ENCODE results near the gene CGREF1. TPM values are rescaled to one million over a fixed set of nuclear protein-coding genes. Genes with fewer than 3 reads are reported as not detected.

The CGREF1 gene, protein sequence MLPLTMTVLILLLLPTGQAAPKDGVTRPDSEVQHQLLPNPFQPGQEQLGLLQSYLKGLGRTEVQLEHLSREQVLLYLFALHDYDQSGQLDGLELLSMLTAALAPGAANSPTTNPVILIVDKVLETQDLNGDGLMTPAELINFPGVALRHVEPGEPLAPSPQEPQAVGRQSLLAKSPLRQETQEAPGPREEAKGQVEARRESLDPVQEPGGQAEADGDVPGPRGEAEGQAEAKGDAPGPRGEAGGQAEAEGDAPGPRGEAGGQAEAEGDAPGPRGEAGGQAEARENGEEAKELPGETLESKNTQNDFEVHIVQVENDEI
- total RNA-seq, result 1 to 10 TPM; 1.3 to 9.3 (median 5.5) TPM

DNA sequence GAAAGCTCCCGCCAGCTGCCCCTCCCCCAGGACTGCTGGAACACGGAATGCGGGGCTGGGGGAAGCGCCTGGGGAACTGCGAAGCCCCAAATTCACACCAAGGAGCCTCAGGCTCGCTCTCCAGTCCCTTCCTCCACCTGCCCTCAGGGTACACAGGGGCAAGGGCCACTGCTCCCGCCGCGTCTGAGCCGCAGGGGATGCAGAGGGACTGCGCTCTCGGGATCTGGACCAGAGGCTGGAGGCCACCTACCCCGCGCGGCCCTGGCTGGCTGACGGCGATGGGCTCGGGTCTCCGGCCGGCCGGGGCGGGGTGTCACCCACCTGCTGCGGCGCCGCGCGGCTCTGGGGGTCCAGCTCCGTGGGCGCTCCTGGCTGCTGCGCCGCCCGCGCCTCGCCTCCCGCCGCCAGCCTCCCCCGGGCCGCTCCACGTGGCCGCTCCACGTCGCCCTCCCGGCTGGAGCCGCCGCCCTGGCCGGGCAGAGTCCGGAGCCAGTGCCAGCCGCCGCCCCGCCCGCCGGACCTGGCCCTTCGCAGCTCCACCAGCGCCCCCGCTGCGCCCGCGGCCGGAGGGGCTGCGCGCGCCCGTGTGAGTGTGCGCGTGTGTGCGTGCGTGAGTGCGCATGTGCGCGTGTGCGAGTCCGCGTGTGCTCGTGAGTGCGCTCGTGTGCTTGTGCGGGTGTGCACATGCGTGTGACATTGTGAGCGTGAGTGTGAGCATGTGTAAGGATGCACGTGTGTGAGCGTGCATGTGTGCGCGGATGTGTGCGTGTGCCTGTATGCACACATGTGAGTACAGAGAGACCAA, at the start of gene CGREF1:
Gene CGREF1, minus strand, starts transcription at position 604 of the 805 bp plus-strand sequence. CDS start 14,762 bp downstream, outside the sequence.
- DNase-seq (ENCODE audit: low spot score) (no peak), ATAC-seq (ENCODE audit: low FRiP score) (peak; percentile 62)
- TF ChIP-seq, protein P1, sequence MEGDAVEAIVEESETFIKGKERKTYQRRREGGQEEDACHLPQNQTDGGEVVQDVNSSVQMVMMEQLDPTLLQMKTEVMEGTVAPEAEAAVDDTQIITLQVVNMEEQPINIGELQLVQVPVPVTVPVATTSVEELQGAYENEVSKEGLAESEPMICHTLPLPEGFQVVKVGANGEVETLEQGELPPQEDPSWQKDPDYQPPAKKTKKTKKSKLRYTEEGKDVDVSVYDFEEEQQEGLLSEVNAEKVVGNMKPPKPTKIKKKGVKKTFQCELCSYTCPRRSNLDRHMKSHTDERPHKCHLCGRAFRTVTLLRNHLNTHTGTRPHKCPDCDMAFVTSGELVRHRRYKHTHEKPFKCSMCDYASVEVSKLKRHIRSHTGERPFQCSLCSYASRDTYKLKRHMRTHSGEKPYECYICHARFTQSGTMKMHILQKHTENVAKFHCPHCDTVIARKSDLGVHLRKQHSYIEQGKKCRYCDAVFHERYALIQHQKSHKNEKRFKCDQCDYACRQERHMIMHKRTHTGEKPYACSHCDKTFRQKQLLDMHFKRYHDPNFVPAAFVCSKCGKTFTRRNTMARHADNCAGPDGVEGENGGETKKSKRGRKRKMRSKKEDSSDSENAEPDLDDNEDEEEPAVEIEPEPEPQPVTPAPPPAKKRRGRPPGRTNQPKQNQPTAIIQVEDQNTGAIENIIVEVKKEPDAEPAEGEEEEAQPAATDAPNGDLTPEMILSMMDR (IDR thresholded peaks at IDR 0.05), result no peak

DNA sequence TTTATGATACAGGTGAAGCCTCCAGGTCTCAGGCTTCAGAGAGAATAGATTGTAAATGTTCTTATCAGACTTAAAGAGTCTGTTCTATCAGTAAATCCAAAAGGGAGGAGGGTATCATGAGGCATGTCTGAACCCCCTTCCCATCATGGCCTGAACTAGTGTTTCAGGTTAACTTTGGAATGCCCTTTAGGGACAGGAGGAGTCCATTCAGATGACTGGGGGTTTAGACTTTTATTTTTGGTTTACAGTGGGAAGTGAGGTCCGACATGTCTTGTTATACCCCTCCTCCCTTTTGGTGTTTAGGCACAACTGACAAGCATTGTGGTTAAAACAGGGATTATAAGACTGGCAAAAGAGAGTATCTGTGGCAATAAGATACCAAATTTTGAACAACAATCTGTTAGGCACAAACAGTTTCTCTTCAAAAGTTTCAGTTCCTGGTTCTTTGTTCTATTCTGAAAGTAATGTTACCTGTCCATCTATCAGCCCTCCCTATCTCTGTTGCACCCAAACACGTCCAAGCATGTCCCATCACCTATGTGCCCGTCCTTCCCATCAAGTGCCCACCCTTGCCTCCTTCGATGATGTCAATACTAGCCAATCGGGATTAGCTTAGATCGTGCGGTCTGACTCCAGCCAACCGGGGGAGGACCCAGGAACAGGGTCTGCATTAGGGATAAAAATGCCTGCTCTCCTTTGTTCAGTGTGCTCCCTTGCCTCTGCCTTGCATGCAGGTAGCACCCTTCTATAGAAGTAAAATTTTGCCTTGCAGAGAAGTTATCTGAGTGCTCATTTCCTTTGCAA, 46.2 kb upstream of the CGREF1 start:
- DNase-seq (ENCODE audit: low spot score), result no peak
- TF ChIP-seq, protein P1 (IDR thresholded peaks at IDR 0.05), result no peak

DNA sequence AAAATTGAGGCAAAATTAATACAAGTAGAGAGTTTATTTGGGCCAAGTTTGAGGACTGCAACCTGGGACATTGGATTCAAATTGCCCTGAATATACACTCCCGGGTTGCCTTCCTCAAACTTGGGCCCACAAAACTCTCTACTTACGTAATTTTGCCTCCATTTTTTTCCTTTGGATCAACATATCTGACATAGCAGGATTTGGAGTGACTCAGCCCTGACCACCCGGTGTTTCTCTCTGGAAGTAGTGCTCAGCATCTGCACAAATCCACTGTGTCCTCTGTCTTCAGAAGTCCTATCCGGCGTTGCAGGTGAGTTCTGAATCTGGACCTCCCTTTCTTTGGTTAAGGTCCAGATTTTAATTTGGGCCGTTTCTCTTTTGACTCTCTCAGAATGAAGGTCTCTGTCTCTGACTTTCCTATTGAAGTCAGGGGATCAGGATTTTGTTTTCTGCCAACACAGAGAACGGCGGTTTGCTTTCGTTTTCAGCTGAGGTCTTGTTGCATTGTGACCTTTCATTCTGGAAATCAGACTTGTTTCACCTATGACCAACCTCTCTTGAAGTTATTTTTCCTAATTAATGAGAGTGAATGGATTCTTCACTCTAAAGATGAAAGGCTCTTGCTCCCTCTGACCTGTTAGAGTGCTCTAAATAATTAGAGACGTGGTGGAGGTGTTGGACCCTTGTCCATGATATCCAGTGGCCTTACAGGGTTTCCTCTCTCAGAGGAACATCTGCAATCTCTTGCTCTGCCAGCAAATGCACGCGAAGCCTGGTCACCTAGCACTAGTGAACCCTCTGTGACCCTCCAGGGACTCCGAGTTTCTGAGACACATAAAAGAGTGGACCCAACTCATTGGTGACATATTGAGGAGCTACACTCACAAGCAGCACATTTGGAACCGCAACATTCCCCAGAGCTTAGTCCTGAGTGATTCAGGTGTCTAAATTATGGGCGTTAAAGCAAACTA, 43.5 kb upstream of the CGREF1 start:
- TF ChIP-seq, protein P1 (IDR thresholded peaks at IDR 0.05), result no peak
- ATAC-seq (ENCODE audit: low FRiP score), result no peak
- DNase-seq (ENCODE audit: low spot score), result no peak

More for the DNA sequence above, 46.2 kb upstream of the CGREF1 start:
- ATAC-seq (ENCODE audit: low FRiP score), result no peak

DNA sequence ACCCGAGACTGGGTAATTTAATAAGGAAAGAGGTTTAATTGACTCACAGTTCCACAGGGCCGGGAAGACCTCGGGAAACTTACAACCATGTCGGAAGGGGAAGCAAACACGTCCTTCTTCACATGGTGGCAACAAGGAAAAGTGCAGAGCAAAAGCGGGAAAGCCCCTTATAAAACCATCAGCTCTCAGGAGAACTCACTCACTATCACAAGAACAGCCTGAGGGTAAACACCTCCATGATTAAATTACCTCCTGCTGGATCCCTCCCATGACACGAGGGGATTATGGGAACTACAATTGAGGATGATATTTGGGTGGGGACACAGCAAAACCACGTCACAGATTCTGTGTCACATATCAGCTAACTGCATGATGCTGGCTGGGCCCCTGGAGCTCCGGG, 41.3 kb upstream of the CGREF1 start:
- no peak for DNase-seq (ENCODE audit: low spot score)
- TF ChIP-seq, protein P1 (IDR thresholded peaks at IDR 0.05), result no peak

DNA sequence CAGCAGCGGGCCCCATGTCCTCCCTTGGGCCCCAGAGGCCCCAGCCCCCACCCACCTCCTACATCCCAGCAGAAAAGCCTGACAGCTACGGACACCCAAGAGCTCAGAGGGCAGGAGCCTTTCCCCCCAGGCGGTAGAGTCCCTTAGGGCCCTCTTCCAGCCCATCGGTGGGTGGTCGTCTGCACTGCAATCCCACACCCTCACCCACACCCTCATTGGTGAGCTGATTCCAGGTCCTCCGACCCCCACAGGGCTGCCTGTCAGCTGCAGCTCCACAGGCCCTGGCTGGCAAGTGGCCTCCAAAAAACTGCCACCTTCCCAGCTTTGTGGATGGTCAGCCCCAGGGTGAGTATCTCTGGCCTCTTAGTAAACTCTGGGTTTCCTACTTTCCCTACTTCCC, 40.3 kb upstream of the CGREF1 start:
- TF ChIP-seq, protein P1 (IDR thresholded peaks at IDR 0.05), result no peak
- DNase-seq (ENCODE audit: low spot score) (no peak), ATAC-seq (ENCODE audit: low FRiP score) (no peak)

More for the DNA sequence above, 41.3 kb upstream of the CGREF1 start:
- no peak for ATAC-seq (ENCODE audit: low FRiP score)

DNA sequence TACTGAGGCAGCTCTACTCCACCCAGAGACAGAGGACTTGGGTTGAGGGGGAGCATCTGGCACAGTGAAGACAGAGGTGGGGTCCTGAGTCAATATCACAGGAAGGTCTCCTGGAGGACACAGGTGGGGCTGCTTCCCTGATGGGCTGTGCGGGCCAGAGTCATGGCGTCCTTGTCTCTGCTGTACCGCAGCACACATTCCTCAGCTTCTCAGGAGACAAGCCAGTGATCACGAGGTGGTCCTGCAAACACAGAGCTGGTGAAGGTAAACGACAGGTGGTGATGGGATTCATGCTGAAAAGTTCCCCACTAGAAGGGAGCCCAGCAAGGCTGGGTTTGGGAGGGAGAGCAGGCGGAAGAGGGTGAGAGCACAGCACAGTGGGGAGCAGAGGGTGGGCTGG, 39.5 kb upstream of the CGREF1 start:
- TF ChIP-seq, protein P1 (IDR thresholded peaks at IDR 0.05), result no peak
- DNase-seq (ENCODE audit: low spot score) (no peak), ATAC-seq (ENCODE audit: low FRiP score) (no peak)

All from omental fat pad (tissue), 4 donors.